ENCODE measurements around the gene LZTS2.
"Not testable (repeated sequence)": the region's sequence is repeated elsewhere in the genome, so short reads cannot be mapped to it uniquely, and the experiment has no call there.

LZTS2 gene

DNA sequence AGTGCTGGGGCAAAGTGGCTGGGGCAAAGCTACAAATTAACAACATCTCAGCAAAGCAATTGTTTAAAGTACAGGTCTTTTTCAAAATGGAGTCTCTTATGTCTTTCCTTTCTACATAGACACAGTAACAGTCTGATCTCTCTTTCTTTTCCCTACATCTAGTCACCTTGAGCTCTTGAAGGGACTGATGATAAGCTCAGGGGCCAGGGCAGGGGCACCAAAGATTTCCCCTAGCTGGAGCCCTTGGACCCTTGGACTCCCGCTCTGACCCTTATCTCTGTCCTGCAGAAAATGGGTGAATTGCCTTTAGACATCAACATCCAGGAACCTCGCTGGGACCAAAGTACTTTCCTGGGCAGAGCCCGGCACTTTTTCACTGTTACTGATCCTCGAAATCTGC is 34.8 kb downstream of the LZTS2 start:
- DNase-seq, result not testable (repeated sequence)

DNA sequence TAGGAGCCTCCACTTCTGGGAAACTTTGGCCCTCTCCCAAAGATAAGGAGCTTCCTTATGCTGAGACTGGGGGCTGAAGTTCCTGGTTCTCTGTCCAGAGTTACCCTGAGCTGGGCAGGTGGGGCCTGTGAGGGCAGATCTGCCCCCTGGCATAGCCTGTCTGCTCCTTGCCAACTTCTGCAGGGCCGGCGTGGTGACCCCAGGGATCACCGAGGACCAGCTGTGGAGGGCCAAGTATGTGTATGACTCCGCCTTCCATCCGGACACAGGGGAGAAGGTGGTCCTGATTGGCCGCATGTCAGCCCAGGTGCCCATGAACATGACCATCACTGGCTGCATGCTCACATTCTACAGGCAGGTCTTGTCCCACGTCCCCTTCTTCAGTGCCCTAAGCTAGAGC is 35.7 kb downstream of the LZTS2 start:
- no peak for DNase-seq

DNA sequence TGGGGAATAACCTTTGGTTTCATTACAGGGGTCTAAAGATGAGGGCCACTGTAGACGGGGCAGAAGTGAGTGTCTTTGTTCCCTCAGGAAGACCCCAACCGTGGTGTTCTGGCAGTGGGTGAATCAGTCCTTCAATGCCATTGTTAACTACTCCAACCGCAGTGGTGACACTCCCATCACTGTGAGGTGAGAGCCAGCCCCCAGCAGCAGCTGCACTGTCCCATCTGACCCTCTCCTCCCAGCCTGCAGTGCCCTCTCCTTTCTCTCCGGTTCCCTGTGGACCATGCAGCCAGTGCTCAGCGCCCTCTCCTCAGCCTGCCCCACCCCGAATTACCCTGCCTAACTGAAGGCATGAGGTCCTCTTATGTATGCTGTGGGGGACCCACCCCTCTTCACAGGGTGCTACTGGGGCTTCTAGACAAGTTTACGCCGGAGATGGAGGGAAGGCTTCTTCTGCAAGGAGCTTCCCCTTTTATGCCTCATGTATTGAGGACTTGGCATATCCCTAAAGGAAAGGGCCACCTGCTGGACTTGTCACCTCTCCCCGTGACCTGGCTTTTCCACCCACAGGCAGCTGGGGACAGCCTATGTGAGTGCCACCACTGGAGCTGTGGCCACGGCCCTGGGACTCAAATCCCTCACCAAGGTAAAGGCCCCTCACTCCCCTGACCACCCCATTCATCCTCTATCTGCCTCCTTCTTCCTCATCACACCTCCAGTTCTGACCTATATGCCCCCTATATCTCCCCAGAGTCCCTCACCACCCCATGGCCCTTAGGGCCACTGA is 36.5 kb downstream of the LZTS2 start:
- DNase-seq, result no peak

DNA sequence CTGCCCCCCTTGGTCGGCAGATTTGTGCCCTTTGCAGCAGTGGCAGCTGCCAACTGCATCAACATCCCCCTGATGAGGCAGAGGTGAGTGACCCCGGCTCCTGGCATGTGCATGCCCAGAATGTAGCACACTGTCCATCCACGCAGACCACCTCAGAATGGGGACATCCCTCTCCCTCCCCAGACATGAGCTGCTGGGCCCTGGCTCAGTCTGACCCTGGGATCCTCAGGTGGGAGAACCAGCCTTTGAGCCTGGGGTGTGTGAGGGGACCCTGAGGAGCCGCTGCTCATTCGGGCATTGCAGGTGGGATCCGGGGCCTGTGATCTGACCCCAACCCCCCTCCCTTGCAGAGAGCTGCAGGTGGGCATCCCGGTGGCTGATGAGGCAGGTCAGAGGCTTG is 37.1 kb downstream of the LZTS2 start:
- no peak for DNase-seq

DNA sequence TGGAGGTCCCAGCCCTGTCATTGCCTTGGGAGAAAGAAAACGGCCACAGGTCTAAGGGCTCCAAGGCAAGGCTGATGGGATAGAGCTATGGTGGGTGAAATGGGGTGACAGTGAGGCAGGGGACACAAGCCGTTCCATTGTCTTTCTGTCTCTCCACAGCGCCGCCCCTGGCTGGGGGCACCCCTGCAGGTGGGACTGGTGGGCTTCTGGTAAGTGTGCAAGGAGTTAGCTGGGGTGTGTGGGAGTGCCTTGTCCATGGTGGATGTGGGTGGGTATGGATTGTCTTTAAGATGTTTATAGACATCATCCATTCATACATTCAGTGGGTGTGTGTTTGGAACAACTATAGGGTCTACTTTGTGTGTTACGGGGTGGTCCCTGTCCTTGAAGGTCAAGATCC is 38.9 kb downstream of the LZTS2 start:
- DNase-seq, result no peak

DNA sequence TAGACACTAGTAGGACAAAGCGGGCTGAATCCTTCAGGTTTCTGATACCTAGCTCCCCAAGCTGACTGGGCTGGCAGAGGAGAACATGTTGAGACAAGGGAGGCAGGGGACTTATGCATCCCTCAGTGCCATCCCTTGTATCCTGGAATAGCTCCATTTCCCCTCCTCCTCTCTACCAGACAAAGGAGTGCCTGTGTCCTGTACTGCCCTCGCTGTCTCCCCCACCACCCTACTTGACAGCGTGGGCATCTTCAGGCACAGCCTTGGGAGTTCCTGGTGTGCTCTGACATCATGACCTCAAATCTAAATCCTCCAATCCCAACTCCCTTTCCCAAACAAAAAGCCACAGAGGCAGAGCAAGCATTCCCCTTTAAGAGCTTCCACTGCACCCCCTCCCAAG is 40.5 kb downstream of the LZTS2 start:
- DNase-seq, result no peak

DNA sequence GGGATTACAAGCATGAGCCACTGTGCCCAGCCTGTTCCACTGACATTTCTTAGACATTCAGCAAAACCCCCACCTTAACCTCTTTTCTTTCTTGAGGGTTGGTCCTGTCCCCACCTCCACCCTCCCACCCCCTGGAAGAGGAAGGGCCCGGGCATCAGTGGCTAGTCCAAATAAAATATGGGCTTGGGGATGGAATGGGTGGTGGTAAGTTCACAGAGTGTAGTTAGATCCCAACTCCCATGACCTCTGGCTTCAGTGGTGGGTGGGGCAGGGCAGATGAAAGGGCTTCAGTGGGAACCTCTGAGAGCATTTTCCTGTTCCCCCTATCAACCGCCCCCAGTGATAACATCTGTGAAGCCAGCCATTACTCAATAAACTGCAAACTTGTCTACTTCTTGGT is 41.2 kb downstream of the LZTS2 start:
- no peak for DNase-seq

DNA sequence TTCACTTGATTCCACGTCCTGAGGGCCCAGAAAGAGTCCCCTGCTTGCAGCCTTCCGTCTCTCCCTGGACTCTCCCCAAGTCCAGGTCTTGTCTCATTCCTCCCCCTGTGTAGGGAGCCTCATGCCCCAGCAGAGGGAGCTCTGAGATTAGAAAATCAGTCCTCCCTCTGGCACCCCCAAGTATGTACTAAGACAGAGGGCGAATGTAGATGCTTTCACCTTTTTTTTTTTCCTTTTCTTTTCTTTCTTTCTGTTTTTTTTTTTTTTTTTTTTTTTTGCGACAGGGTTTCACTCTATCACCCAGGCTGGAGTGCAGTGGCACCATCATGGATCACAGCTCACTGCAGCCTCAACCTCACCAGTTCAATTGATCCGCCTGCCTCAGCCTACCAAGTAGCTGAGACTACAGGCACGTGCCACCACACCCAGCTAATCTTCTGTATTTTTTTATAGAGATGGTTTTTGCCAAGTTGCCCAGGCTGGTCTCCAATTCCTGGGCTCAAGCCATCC is 41.7 kb downstream of the LZTS2 start:
- peak; percentile 66 for DNase-seq

DNA sequence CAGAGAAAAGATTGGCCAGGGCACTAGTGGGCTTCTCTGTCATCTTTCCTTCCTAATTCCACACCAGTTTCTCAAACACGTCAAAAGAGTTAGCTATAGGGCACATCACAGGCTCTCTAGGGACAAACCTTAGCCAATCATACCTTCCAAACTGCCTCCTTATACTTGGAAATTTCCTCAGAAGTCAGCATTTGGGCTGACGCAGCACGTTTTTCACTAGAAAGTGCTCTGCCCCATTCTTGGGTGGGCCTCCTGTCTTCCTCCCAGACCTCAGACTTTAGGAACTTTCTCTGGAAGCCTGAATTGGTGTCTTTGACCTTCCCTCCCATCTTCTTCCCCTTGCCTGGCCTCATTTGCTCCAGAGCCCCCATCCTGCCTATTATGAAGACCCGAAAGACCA is 42.5 kb downstream of the LZTS2 start:
- DNase-seq, result no peak

DNA sequence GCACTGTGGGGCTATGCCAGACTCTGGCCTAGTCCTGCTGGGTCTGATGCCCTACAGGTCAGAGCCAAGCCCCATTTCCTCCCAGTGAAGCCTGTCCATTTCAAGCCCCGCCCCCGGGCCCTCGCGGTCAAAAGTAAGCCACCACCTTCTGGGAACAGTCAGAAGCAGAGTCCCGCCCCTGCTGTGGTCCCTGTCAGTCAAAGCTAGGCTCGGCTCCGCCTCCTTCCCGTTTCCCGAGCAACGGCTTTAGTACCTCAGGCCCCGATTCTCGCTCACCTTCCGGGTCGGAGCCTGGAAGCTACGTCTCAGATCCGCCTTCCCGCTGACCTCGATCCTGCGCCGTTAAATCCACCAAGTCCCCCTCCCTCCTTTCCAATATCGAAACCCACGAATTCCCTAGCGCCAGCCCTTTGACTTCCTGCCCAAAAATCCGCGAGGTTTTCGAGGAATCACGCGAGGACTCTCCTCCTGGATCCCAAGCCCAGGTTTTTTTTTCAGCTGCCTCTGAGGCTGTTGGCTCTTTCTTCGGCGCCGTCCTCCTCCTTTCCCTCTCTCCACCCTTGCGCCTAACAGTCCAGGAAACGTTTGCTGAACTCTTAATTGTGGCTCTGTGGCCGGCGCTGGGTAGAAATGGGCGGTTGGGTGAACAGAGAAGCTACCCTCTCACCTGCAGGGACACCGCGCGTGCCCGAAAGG is 43.2 kb downstream of the LZTS2 start:
- DNase-seq, result peak; percentile 93

DNA sequence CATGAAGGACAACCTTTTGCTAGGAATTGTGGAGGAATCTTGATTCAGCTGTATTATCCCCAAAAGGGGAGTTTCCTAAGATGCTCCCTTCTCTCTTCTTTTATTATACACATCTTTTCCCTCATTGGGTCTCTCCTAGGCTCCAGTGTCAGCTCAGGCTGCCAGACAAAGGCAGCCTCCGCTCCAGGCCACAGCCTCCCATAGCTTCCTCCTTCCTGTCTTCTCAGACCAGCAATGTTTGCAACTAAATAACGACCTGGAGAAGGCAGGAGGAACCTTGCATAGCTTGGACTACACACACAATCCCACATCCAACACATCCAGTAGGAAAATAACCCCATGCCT is 43.7 kb downstream of the LZTS2 start:
- no peak for DNase-seq

DNA sequence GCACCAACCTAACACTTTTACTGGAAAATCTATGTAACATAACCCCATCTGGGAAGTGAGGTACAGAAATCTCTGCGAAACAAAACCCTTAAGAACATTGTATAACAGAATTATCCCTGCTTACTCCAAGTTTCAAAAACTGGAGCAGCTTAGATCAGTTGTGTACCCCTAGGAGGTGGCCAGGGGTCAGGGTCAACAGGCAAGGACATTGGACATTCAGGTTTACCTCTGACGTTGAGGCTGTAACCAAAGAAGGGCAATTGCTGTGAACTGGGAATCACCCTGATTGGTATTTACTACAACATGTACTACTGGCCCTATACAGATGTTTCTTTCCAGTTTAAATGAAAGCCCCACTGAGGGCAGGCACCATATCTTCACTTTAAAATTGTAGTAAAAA is 44.5 kb downstream of the LZTS2 start:
- no peak for DNase-seq

DNA sequence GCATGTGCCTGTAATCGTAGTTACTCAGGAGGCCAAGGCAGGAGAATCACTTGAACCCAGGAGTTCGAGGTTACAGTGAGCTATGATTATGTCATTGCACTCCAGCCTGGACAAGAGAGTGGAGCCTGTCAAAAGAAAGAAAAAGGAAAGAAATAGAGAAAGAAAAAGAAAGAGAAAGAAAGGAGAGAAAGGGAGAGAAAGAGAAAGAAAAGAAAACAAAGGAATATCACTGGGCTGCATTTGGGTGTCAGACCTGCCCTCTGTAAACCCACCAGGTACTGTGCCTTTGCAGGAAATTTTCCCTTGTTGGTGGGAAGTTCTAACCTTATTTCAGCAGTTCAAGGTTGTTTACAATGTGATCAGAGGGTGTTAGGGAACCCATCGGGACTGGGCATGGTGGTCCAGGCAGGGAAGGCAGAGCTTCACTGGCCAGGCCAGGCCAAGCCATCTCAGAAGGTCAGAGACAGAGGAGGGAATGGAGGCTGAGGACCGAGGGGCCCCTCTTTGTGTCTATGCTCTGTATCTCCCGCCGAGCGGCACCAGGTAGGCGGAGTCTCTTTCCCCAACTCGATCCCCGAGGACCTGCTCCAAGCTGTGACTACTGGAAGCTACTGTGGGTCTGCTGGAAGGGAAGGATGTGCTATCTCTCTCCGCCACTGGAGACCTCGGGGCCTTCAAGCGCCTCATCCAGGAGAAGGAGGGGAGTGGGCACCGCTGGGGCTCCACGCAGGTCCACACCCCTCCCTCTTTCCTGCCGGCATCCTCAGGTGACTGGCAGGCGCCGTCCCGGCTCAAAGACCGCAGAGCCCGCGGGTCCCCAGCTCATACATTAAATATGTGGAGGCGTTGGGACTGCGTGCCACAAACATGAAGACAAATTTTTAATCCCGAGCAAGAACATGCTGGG is 47.0 kb downstream of the LZTS2 start:
- no peak for DNase-seq

DNA sequence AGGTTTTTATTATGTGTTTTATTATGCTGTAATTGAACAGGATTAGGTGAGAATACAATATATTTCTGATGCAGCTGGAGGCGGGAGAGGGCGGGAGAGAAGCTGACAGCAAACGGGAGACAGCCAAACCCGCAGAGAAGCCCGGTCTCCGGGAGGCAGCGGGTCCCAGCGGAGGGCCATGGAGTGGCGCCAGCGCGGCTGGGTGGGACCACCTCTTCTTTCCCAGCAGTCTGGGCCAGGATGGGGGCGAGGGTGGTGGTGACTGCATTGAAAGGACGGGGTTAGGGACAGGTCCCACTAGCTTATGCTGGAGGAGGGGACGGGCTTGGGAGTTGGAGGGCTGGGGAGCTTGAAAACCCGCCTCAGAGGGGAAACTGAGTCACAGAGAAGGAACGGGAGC is 47.7 kb downstream of the LZTS2 start:
- DNase-seq, result no peak

DNA sequence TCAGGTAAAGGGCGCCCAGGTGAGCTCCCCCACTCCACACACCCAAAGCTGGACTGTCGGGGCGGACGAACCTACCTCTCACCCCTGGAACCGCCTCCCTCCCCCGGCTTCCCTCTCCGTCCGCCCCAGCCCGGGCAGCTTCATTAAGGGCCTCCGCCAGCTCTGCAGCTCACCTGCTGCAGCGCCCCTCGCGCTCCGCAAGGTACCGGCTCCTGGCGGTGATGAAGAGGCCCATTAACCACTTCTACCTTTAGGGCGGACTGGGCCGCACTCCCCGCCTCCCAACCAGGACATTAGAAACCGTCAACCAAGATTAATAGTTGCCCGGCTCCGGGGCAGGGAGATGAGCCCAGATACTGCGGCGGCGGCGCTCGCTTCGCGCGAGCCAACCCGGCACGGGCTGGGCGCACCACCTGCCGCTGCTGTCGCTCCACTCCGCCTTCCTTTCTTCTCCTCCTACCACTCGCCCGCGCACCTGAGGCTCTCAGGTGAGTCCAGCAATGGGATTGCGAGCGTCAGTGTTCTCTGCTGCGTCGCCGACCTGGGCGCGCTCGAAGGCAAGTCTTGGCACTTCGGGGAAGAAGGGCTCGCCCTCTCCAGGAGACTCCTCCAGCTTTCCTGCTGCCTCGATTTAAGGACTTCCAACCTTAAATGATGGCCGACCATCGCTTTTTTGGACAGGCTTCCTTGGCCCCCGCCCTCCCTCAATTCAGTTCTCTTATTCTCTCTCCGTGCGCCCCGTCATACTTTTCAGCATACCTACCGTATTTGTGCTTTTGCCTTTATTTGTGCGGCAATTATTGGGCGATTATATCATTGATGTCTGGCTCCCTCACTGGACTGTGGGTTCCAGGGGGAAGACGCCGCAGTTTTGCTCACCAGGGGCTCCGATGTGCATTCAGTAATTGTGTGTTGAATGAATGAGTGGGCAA is 48.6 kb downstream of the LZTS2 start:
- DNase-seq, result no peak

DNA sequence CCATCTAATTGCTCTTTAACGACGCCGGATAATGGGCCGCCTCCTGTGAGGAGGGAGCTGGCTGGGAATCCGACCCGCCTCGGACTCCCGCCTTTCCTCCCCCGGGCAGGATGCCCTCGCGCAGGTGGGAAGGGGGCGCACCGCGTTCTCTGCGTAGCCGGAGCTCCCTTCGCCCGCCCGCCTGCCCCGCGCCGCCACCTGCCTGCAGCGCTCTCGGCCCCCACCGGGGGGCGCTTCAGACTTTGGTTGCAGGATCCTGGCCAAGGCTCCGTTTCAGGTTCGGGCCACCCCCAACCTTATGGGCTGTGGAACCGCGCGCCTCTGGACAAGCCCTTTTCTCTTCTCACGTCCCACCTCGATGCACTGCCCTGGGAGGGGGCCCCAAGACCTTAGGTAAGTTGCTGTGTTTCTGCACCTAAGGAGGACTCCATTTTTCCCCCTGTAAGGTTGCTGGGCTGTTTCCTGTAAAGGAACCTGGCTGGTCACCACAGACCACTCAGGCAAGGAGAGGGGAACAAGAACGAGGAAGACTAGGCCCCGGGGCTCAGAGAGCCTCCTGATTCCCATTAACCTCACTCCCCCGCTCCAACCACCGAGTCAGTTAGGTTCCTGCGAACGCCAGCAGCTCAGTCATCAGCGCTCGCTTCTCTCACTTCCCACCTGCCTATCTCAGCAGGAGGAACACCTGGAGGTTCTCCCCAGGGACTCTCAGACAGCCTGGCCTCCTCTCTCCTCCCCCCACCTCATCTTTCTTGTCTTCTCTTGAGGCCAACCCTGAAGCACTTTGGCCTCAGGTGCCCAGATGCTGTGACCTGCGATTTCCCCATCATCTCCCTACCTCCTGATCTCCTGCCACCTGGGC is 50.8 kb downstream of the LZTS2 start:
- no peak for DNase-seq

DNA sequence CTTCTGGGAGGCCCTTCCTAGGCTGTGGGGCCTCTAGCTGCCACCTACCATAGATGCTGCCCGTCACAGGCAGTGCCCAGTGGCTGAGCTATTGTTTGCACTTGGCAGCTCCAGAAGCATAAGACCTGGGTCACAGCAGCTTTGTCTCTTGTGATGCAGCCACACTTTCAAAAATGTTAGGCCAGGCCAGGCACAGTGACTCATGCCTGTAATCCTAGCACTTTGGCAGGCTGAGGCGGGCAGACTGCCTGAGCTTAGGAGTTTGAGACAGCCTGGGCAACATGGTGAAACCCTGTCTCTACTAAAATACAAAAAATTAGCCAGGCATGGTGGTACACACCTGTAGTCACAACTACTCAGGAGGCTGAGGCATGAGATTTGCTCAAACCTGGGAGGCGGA is 52.7 kb downstream of the LZTS2 start:
- DNase-seq, result peak; percentile 31

DNA sequence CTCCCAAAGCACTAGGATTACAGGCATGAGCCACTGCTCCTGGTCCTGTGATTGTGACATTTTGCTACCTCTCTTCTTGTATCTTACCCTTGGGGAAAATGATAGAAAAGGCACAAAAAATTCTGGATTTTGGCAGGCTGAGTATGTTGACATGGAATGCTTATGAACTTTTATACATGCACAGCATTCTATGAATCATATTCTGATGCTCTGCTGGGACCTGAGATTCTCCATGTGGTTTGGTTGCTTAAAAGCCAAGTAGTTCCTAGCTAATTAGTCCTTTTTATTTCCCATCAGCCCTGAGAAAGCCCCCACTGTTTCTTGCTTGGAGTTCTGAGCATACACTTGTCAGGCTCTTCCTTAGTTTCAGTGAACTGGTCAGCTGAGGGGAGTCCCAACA is 53.9 kb downstream of the LZTS2 start:
- DNase-seq, result no peak

DNA sequence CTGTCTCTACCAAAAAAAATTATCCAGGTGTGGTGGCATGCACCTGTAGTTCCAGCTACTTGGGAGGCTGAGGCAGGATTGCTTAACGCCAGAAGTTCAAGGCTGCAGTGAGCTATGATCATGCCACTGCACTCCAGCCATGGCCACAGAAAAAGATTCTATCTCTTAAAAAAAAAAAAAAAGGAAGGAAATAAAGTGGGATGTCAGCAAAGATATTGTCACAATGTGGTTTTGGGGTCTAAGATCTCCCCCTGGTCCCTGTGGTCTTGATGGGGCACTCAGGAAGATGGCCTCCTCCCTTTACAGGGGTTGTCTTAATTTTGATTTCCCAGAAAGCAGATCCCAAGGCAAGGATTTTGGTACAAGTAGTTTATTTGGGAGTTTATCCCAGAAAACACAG is 54.7 kb downstream of the LZTS2 start:
- DNase-seq, result no peak

DNA sequence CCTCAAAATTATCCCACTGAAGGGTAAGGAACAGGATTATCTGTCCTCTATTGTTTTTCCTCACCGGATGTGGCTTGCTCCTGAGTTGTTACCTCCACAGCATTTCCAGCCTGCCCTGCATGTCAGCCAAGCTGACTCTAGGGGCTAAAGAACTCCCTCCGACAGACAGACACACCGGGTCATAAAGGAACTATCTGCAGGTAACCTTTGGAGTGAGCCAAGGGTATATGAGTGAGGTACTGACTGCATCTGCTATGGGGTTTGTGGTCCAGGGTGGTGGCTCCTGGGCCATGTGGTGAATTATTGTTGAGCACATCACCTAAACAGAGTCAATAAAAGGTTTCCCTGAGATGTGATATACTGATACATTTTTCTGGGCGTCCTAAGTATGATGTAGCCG is 55.3 kb downstream of the LZTS2 start:
- DNase-seq, result no peak

DNA sequence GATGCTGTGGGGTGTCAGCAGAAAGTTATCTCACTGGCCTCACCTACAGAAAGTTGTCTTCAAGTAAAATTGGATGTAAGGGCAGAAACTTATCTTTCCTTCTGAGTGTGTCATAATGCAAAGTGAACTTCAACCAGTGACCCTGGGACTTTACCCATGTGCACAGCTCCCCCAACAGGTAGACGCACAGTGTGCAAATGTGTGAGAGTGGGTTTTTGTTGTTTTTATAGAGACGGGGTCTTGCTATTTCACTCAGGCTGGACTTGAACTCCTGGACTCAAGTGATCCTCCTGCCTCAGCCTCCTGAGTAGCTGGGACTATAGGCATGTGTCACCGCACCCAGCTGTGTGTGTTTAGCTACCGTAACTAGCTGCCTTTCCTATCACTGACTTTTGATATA is 55.8 kb downstream of the LZTS2 start:
- DNase-seq, result no peak

Data from T1000 (cell line).